ENCODE data around the gene SHOC1. TPM values are rescaled to one million over a fixed set of nuclear protein-coding genes. Genes with fewer than 3 reads are reported as not detected.

SHOC1 gene
- total and polyA plus RNA-seq, 4 experiments from 2014 or later, result 0.13 TPM; not detected in 3

GRCh38 chr9:111759762-111760639, 34.7 kb downstream of the SHOC1 start:
- no peaks in the 10 kb centered on the region for H3K27me3 Mint-ChIP-seq
- ChIA-PET CTCF (ENCODE audit: partially characterized antibody) (interaction anchor here (0.5 to 7.7 kb wide), 29 partner anchors 14 to 602 kb away, joined by 3 to 216 read pairs (median 3); partner anchors contain the start of gene UGCG), POLR2A (ENCODE audit: partially characterized antibody) (interaction anchor here (2.0 kb wide), 1 partner anchor 315 kb away, joined by 7 read pairs; no protein-coding TSS in a partner anchor)
- H3K4me3 Mint-ChIP-seq, result no peak overlapping the region
- H3K36me3 Mint-ChIP-seq, result no peaks in the 10 kb centered on the region
- Histone ChIP-seq H3K4me1 (ENCODE audit: insufficient read depth, low read length) (no peaks in the 10 kb centered on the region), H3K36me3 (ENCODE audit: insufficient read depth, low read length) (no peaks in the 10 kb centered on the region), H3K9me3 (ENCODE audit: control insufficient read depth in 1 of 2, low read length in 2 of 2) (no peaks in the 10 kb centered on the region), H3K27ac (ENCODE audit: low read depth, low read length) (no peak overlapping the region), H3K27me3 (ENCODE audit: insufficient read depth, low read length) (no peaks in the 10 kb centered on the region), H3K4me3 (ENCODE audit: low read length in 2 of 2) (no peak overlapping the region)
- no peak overlapping the region for H3K27ac Mint-ChIP-seq
- intact Hi-C loops (cut with micrococcal nuclease), result loop anchor here (1.0 to 5.0 kb wide), 6 partner anchors 68 to 601 kb away; partner anchors contain the start of gene UGCG
- no peaks in the 10 kb centered on the region for H3K9me3 Mint-ChIP-seq
- peaks cover 0 to 4% (median 2%) of the 10 kb centered on the region in 4 donors for H3K4me1 Mint-ChIP-seq
- DNase-seq, result peak; percentile 56 to 70 (median 68)

GRCh38 chr9:111754800-111755199, 39.9 kb downstream of the SHOC1 start:
- no peaks in the 10 kb centered on the region for H3K4me1 Mint-ChIP-seq
- CTCF ChIA-PET (ENCODE audit: partially characterized antibody), result interaction anchor here (2.1 kb wide), 1 partner anchor 320 kb away, joined by 6 read pairs; no protein-coding TSS in a partner anchor

GRCh38 chr9:111752455-111752854, 42.3 kb downstream of the SHOC1 start:
- Mint-ChIP-seq H3K9me3 (peaks cover 0 to 19% (median 11%) of the 10 kb centered on the region in 8 donors), H3K27ac (no peak overlapping the region), H3K27me3 (peaks cover 0 to 1% of the 10 kb centered on the region in 2 donors), H3K4me1 (peaks cover 0 to 4% (median under 1%) of the 10 kb centered on the region in 4 donors), H3K4me3 (no peak overlapping the region), H3K36me3 (peaks cover 5 to 20% of the 10 kb centered on the region in 2 donors)
- H3K4me3 ChIP-seq (ENCODE audit: low read length in 2 of 2), result no peak overlapping the region
- DNase-seq, result no peak
- intact Hi-C loops (cut with micrococcal nuclease), result no loop called here
- H3K9me3 ChIP-seq (ENCODE audit: control insufficient read depth in 1 of 2, low read length in 2 of 2), result no peaks in the 10 kb centered on the region
- no peak overlapping the region for H3K27ac ChIP-seq (ENCODE audit: low read depth, low read length)
- no peaks in the 10 kb centered on the region for H3K4me1 ChIP-seq (ENCODE audit: insufficient read depth, low read length)
- POLR2A ChIA-PET (ENCODE audit: partially characterized antibody), result no interaction called here
- CTCF ChIA-PET (ENCODE audit: partially characterized antibody), result interaction anchor here (0.9 to 1.0 kb wide), 2 partner anchors 131 to 323 kb away, joined by 3 read pairs; no protein-coding TSS in a partner anchor
- no peaks in the 10 kb centered on the region for H3K27me3 ChIP-seq (ENCODE audit: insufficient read depth, low read length)
- H3K36me3 ChIP-seq (ENCODE audit: insufficient read depth, low read length), result no peaks in the 10 kb centered on the region

More at GRCh38 chr9:111754800-111755199, 39.9 kb downstream of the SHOC1 start:
- intact Hi-C loops (cut with micrococcal nuclease), result no loop called here
- Mint-ChIP-seq H3K9me3 (peaks cover 0 to 19% (median 10%) of the 10 kb centered on the region in 8 donors), H3K4me3 (no peak overlapping the region), H3K27ac (no peak overlapping the region), H3K36me3 (peaks cover 5 to 16% of the 10 kb centered on the region in 2 donors), H3K27me3 (peaks cover 0 to 1% of the 10 kb centered on the region in 2 donors)
- Histone ChIP-seq H3K27ac (ENCODE audit: low read depth, low read length) (no peak overlapping the region), H3K4me1 (ENCODE audit: insufficient read depth, low read length) (no peaks in the 10 kb centered on the region), H3K36me3 (ENCODE audit: insufficient read depth, low read length) (no peaks in the 10 kb centered on the region), H3K9me3 (ENCODE audit: control insufficient read depth in 1 of 2, low read length in 2 of 2) (no peaks in the 10 kb centered on the region), H3K4me3 (ENCODE audit: low read length in 2 of 2) (no peak overlapping the region), H3K27me3 (ENCODE audit: insufficient read depth, low read length) (no peaks in the 10 kb centered on the region)
- POLR2A ChIA-PET (ENCODE audit: partially characterized antibody), result no interaction called here
- DNase-seq, result no peak

Other genes starting within 250 kb of the SHOC1 start
- gene PTGR1, start 195.3 kb downstream of the SHOC1 start, total RNA-seq, result under 1 TPM; 0.36 to 0.55 TPM
- under 1 TPM in 1 of 2 donors, not detected in 1; 0.47 TPM for gene PTGR1, start 195.3 kb downstream of the SHOC1 start, polyA plus RNA-seq
- 1 to 10 TPM; 5.1 to 5.6 TPM for gene DNAJC25, start 163.6 kb downstream of the SHOC1 start, total RNA-seq
- 1 to 10 TPM; 1.9 to 2.6 TPM for gene DNAJC25, start 163.6 kb downstream of the SHOC1 start, polyA plus RNA-seq
- 10 to 100 TPM in 1 of 2 experiments, 1 to 10 TPM in 1; 9.8 to 12.4 TPM for gene GNG10, start 133.3 kb downstream of the SHOC1 start, total RNA-seq
- gene GNG10, start 133.3 kb downstream of the SHOC1 start, polyA plus RNA-seq, result 10 to 100 TPM; 28.0 to 37.5 TPM
- gene UGCG, start 101.9 kb upstream of the SHOC1 start, total RNA-seq, result 10 to 100 TPM; 26.3 to 29.7 TPM
- 10 to 100 TPM; 13.0 to 14.7 TPM for gene UGCG, start 101.9 kb upstream of the SHOC1 start, polyA plus RNA-seq

Data from CD4-positive, alpha-beta memory T cell (primary cell).